Liver (tissue), 3 donors: ENCODE data around the gene MYO9A.

Experiments
- CTCF ChIP-seq: fragments of 150-350 bp; IDR thresholded peaks from 2 replicates; pipeline ENCODE4 v1.5.1; 2017; ENCODE audit warnings: improper control_type of control experiment, low read depth, low read length; ENCODE audit not compliant: missing input control
- EGR1 ChIP-seq, 2 donors: IDR thresholded peaks; 2 replicates each; pipeline ENCODE4 v1.6.1; 2016 to 2018; ENCODE audit warnings: antibody characterized with exemption in 2 of 2, low read depth in 2 of 2
- FOXA1 ChIP-seq: IDR thresholded peaks from 2 replicates; pipeline ENCODE4 v1.6.1; 2016; ENCODE audit warnings: antibody characterized with exemption
- HNF4A ChIP-seq, 2 donors: conservative IDR thresholded peaks; 2 replicates each; pipeline ENCODE4 v1.6.1; 2016; ENCODE audit warnings: antibody characterized with exemption in 2 of 2, mild to moderate bottlenecking in 2 of 2
- JUND ChIP-seq, 2 donors: IDR thresholded peaks; 2 replicates each; pipeline ENCODE4 v1.6.1; 2016; ENCODE audit warnings: antibody characterized with exemption in 2 of 2
- MAX ChIP-seq: IDR thresholded peaks from 2 replicates; pipeline ENCODE4 v1.6.1; 2016; ENCODE audit warnings: antibody characterized with exemption
- RAD21 ChIP-seq, 2 donors: IDR thresholded peaks; 2 replicates each; pipeline ENCODE4 v1.6.1; 2016; ENCODE audit warnings: antibody characterized with exemption in 2 of 2, mild to moderate bottlenecking in 2 of 2
- REST ChIP-seq: IDR thresholded peaks from 2 replicates; pipeline ENCODE4 v1.6.1; 2016; ENCODE audit warnings: antibody characterized with exemption, mild to moderate bottlenecking
- SP1 ChIP-seq: IDR thresholded peaks from 2 replicates; pipeline ENCODE4 v1.6.1; 2018; ENCODE audit warnings: antibody characterized with exemption, mild to moderate bottlenecking
- TAF1 ChIP-seq: conservative IDR thresholded peaks from 2 replicates; pipeline ENCODE4 v1.6.1; 2016; ENCODE audit warnings: antibody characterized with exemption, mild to moderate bottlenecking
- YY1 ChIP-seq: IDR thresholded peaks from 2 replicates; pipeline ENCODE4 v1.6.1; 2016; ENCODE audit warnings: antibody characterized with exemption, mild to moderate bottlenecking
- donor health status: healthy.
- donor health status: healthy.

- TF ChIP-seq FOXA1 (no peak), CTCF (no peak), TAF1 (no peak), MAX (no peak), YY1 (no peak), REST (no peak), HNF4A (conservative IDR thresholded peaks at IDR 0.05) (no peak), EGR1 (IDR thresholded peaks at IDR 0.05; ENCODE audit: low read depth in 2 of 2) (no peak), JUND (IDR thresholded peaks at IDR 0.05) (no peak), SP1 (no peak), RAD21 (IDR thresholded peaks at IDR 0.05) (no peak)
Observed at GRCh38 chr15:71807691-71808091, 310.3 kb downstream of the MYO9A start.
